Measurements from ENCODE around the gene GPR31.

GRCh38 chr6:167145461-167145860 lies 12.3 kb downstream of the GPR31 start:
- TF ChIP-seq CTCF (IDR thresholded peaks at IDR 0.05; ENCODE audit: low read depth, low read length, poor library complexity, severe bottlenecking) (no peak), EZH2phosphoT487 (IDR thresholded peaks at IDR 0.05; ENCODE audit: borderline replicate concordance, low read length) (no peak)

Measured in DOHH2 (cell line).